Coronary artery (tissue), 2 donors: Measurements from ENCODE around the gene ABTB2.

ENCODE experiments used
- DNase-seq: peaks from one replicate; pipeline ENCODE4 v3.0.0-alpha.2; 2017; ENCODE audit warnings: low spot score
- H3K27ac ChIP-seq, 2 donors: fragments of 200-600 bp; sonication (generic); one replicate each; pipeline ENCODE4 v1.5.1; 2016 to 2019
- H3K4me3 ChIP-seq: fragments of 200-600 bp; sonication (generic); 2 replicates; pipeline ENCODE4 v1.5.1; 2016; ENCODE audit warnings: mild to moderate bottlenecking, moderate library complexity
- CTCF ChIP-seq: fragments of 200-600 bp; sonication (generic); IDR thresholded peaks from one replicate; pipeline ENCODE4 v1.5.1; 2019; ENCODE audit warnings: antibody characterized with exemption

The ABTB2 gene

GRCh38 chr11:34357701-34358257 lies at the start of gene ABTB2:
Gene ABTB2 (minus strand): TSS chr11:34358010.
- peak within 1 kb of the TSS; percentile 85 for H3K4me3 ChIP-seq
- H3K27ac ChIP-seq: peak within 1 kb of the TSS; percentile 73 to 88
- peak; percentile 98 for DNase-seq
- TF ChIP-seq CTCF: no peak

GRCh38 chr11:34407121-34407813 lies 49.5 kb upstream of the ABTB2 start:
- TF ChIP-seq CTCF: no peak
- Histone ChIP-seq H3K27ac (no peak overlapping the region), H3K4me3 (no peak overlapping the region)
- no peak for DNase-seq

- Histone ChIP-seq H3K27ac (no peak overlapping the region), H3K4me3 (no peak overlapping the region)
- TF ChIP-seq CTCF: no peak
- DNase-seq: no peak
Measured at GRCh38 chr11:34406413-34406812, 48.6 kb upstream of the ABTB2 start.

- TF ChIP-seq CTCF: no peak
- peak overlapping the region; percentile 35 for H3K4me3 ChIP-seq
- DNase-seq: no peak
- no peak overlapping the region for H3K27ac ChIP-seq
Measured at GRCh38 chr11:34405079-34405858, 47.5 kb upstream of the ABTB2 start.

GRCh38 chr11:34404280-34404679 lies 46.5 kb upstream of the ABTB2 start:
- TF ChIP-seq CTCF: no peak
- DNase-seq: no peak
- Histone ChIP-seq H3K4me3 (no peak overlapping the region), H3K27ac (no peak overlapping the region)

- TF ChIP-seq CTCF: no peak
- no peak for DNase-seq
- no peak overlapping the region for H3K27ac ChIP-seq
- H3K4me3 ChIP-seq: no peak overlapping the region
Measured at GRCh38 chr11:34403431-34403830, 45.6 kb upstream of the ABTB2 start.
